Activated CD4-positive, alpha-beta T cell treated with anti-CD3 and anti-CD28 coated beads, Interleukin-10, Interleukin-2, amounts not matched to agents 100 ng/mL and 50 ng/mL, durations not matched to agents 16 hours and 8 hours (primary cell): Measurements from ENCODE around the gene EFR3B.

ENCODE experiments used
- DNase-seq: peaks from one replicate; pipeline ENCODE4 v3.0.0-alpha.2; 2020

EFR3B gene

GRCh38 chr2:25035537-25036220 lies 6.2 kb upstream of the EFR3B start:
- no peak for DNase-seq

- no peak for DNase-seq
Measured at GRCh38 chr2:25036221-25036559, 5.7 kb upstream of the EFR3B start.

- no peak for DNase-seq
Measured at GRCh38 chr2:25039126-25039525, 2.8 kb upstream of the EFR3B start.

GRCh38 chr2:25041307-25041927 lies 459 bp upstream of the EFR3B start:
- no peak for DNase-seq

GRCh38 chr2:25042321-25043240 lies 705 bp downstream of the EFR3B start:
- DNase-seq, result no peak

- peak; percentile 62 for DNase-seq
Measured at GRCh38 chr2:25043241-25043867, 1.5 kb downstream of the EFR3B start.

- no peak for DNase-seq
Measured at GRCh38 chr2:25044011-25044410, 2.1 kb downstream of the EFR3B start.

GRCh38 chr2:25044990-25045389 lies 3.1 kb downstream of the EFR3B start:
- DNase-seq, result peak; percentile 26

GRCh38 chr2:25049422-25049821 lies 7.5 kb downstream of the EFR3B start:
- DNase-seq, result no peak

GRCh38 chr2:25050128-25050527 lies 8.3 kb downstream of the EFR3B start:
- DNase-seq, result no peak

- DNase-seq, result no peak
Measured at GRCh38 chr2:25053041-25053440, 11.2 kb downstream of the EFR3B start.

- no peak for DNase-seq
Measured at GRCh38 chr2:25054720-25055119, 12.8 kb downstream of the EFR3B start.

- DNase-seq, result no peak
Measured at GRCh38 chr2:25055376-25055920, 13.6 kb downstream of the EFR3B start.

- DNase-seq, result no peak
Measured at GRCh38 chr2:25056098-25056821, 14.4 kb downstream of the EFR3B start.

GRCh38 chr2:25062511-25062917 lies 20.6 kb downstream of the EFR3B start:
- DNase-seq, result no peak

GRCh38 chr2:25063876-25064660 lies 22.2 kb downstream of the EFR3B start:
- peak; percentile 16 for DNase-seq

GRCh38 chr2:25065768-25066167 lies 23.9 kb downstream of the EFR3B start:
- DNase-seq, result no peak

- DNase-seq, result no peak
Measured at GRCh38 chr2:25066455-25066854, 24.6 kb downstream of the EFR3B start.

GRCh38 chr2:25068217-25068616 lies 26.3 kb downstream of the EFR3B start:
- DNase-seq, result no peak

GRCh38 chr2:25071966-25072365 lies 30.1 kb downstream of the EFR3B start:
- DNase-seq, result no peak

GRCh38 chr2:25072606-25073005 lies 30.7 kb downstream of the EFR3B start:
- no peak for DNase-seq

GRCh38 chr2:25073025-25073424 lies 31.1 kb downstream of the EFR3B start:
- DNase-seq, result no peak
